ENCODE measurements around the gene AMPD2.

Gene AMPD2

GRCh38 chr1:109619576-109620400 lies at the start of gene AMPD2, which contains the start of gene GNAT2:
AMPD2 (plus strand) TSS chr1:109619837; CDS start chr1:109621176, 1,339 bp downstream.
GNAT2 (minus strand) TSS chr1:109619616; CDS start chr1:109612870, 6,746 bp downstream.
- peak; percentile 34 for DNase-seq (ENCODE audit: low read depth, low spot score)

GRCh38 chr1:109570414-109570813 lies 49.2 kb upstream of the AMPD2 start:
- DNase-seq (ENCODE audit: low read depth, low spot score) = no peak

DNA sequence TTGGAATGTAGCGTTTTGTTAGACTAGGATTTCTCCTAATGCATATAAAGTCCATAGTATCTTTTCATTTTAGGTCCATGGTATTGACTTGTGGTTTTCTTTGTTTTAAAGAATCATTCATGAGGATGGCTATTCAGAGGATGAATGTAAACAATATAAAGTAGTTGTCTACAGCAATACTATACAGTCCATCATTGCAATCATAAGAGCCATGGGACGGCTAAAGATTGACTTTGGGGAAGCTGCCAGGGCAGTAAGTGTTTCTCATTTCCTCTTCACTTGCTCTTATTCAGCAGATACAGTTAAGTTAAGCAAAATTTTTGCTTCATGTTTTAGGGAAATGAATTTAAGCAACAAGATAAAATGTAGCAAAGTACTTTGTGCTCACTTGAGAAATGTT lies 45.9 kb upstream of the AMPD2 start:
- no peak for DNase-seq (ENCODE audit: low read depth, low spot score)

DNA sequence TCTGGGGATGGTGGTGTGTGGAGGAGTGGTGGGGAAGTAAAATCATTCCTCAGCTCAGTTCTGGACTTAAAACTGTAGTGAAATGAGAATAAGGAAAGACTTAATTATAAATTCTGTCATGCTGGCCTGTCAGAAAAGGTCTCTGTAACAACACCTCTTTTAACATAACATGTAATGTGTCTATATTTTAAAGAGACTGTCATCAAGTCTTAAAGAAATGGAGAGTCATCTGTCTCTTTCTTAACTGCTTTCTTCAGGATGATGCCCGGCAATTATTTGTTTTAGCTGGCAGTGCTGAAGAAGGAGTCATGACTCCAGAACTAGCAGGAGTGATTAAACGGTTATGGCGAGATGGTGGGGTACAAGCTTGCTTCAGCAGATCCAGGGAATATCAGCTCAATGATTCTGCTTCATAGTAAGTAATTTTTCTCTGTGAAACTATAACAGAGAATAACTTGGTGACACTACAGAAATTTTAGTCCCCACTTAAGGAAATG lies 40.6 kb upstream of the AMPD2 start:
- no peak for DNase-seq (ENCODE audit: low read depth, low spot score)

DNA sequence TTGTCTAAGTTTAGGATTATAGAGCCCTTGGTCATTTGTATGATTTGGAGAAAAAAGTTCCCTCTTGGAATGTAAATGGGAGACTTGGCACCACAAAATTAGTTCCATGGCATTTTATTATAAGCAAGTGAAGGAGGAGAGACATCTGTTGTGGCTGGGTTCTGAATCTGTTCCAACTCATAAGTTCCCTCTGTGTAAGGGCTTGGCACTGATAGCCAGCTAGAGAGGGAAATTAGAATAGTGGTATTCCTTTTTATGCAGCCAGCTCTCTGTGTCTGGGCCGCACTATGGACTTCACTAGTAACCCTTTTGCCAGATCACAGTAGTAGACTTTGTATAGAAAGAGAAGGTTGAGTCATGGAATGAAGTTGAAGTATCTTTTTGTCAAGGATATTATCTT lies 40.1 kb upstream of the AMPD2 start:
- no peak for DNase-seq (ENCODE audit: low read depth, low spot score)

GRCh38 chr1:109582021-109582420 lies 37.6 kb upstream of the AMPD2 start:
- DNase-seq (ENCODE audit: low read depth, low spot score) = no peak

GRCh38 chr1:109584766-109585165 lies 34.9 kb upstream of the AMPD2 start:
- no peak for DNase-seq (ENCODE audit: low read depth, low spot score)

DNA sequence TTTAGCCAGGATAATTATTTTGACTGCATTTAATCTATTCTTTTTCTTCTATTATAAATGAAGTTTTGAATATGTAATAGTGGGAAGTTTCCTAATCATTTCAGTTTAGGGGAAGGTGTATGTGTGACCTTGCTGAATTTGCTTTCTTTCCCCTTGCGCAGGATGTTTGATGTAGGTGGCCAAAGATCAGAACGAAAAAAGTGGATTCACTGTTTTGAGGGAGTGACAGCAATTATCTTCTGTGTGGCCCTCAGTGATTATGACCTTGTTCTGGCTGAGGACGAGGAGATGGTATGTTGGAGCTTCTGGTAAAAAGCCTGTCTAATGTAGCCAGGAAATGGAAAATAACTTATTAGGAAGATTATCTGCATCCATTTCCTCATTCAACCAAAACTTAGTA lies 33.6 kb upstream of the AMPD2 start:
- DNase-seq (ENCODE audit: low read depth, low spot score) = no peak

DNA sequence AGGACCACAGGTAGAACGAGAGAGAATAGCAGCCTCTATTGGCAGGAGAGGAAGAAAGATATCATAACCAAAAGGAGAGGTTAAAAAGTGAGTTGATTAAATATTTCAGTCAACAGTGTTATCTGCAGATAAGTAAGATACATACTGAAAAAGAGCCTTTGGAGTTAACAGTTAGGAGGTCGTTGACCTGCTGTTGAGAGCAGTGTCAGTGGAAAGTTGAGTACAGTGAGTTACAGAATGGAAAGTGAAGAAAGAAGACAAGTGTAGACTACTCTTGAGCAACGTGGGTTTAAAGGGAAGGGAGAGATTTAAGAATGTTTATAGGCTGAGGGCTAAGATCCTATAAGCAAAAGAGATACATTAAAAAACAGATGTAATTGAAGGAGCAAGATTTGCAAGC lies 30.5 kb upstream of the AMPD2 start:
- no peak for DNase-seq (ENCODE audit: low read depth, low spot score)

- DNase-seq (ENCODE audit: low read depth, low spot score) = no peak
These were observed 30.0 kb upstream of the AMPD2 start for GRCh38 chr1:109589679-109590078.

- no peak for DNase-seq (ENCODE audit: low read depth, low spot score)
These were observed 26.7 kb upstream of the AMPD2 start for GRCh38 chr1:109592916-109593315.

DNA sequence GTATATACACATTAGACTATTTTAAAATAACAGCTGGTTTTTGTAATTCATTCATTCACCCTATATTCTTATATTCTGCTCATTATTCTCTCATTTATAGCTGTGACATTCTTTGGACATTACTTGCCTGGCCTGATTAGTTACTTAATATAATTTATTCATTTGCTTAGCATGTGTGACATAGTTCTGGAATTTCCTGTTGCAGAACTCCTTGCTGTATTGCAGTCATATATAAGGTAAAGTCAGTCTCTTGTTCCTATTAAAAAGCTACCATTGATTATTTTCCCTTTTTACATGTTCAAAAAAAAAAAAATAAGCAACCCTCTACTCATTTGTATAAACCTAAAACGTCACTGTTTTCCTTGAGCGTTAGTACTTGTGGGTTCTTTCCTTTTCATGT lies 24.1 kb upstream of the AMPD2 start:
- DNase-seq (ENCODE audit: low read depth, low spot score) = no peak

- no peak for DNase-seq (ENCODE audit: low read depth, low spot score)
These were observed 21.5 kb upstream of the AMPD2 start for GRCh38 chr1:109598156-109598555.

DNA sequence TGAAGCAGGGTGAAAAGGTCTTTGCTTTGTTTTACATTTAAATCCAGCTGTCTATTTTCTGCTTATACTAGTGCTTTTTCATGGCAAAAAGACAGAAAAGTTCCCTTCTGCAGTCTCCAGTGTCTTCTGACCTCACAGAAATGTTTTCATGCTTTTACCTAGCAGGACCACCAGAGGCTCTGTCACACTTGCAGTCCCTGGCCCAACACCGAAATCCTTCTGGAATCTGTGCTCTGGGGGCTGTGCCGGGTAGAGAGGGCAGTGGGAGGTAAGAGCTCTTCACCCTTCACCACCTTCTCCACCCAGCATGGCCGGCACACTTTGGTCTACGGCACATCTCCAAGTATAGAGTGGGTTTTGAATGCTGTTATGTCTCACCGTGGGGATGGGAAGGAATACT lies 21.0 kb upstream of the AMPD2 start:
- no peak for DNase-seq (ENCODE audit: low read depth, low spot score)

DNA sequence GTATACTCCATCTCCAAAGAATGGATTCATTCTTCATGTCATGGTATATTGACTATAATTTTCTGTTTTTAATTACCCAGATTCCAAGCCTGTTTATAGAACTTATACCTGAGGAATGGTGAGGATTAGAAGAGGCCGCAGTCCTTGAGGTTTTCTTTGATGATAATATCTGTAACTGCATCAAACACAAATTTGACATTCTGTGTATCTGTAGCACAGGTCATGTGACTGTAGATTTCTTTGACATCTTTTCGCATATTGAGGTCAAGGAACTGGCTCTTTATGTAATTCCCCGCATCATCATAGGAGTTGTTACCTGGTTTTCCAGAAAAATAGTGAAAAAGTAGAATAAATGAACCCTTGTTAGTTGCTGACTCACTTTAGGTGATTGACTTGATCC lies 16.4 kb upstream of the AMPD2 start:
- no peak for DNase-seq (ENCODE audit: low read depth, low spot score)

DNA sequence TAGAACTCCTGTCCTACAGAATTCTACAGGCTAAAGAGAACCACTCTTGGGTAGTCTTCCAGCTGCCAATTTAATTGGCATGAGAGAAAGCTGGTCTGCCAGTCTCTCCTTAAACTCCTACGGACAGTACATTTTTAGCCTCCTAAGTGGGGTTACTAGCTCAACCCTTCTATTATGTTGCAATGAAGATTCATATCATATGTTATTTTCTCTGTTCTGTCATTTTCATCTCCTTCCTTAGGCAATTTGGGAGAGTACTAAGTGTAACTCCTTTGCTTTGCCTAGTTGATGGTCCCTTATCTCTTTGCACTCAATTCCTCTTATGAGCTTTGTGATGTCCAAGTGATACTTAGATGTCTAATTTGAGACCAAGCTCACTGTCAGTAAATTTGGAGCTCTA lies 14.3 kb upstream of the AMPD2 start:
- no peak for DNase-seq (ENCODE audit: low read depth, low spot score)

DNA sequence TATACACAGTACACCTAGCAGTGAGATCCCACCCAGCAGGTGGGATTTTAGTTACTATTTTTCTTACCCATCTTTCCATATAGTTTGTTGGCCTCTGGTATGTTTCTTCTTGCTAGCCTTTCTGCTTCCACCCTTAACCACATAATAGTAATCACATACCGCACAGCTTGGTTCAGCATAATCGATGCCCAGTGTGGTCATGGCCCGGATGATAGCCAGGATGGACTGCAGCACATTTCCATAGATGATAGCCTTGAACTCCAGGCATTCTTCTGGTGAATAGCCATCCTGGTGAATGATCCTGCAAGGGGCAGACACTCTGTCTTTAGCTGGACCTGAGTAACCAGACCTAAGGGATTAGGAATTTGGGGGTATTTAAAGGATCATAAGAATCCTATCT lies 9.8 kb upstream of the AMPD2 start:
- no peak for DNase-seq (ENCODE audit: low read depth, low spot score)

- no peak for DNase-seq (ENCODE audit: low read depth, low spot score)
These were observed 8.9 kb upstream of the AMPD2 start for GRCh38 chr1:109610609-109611307.

GRCh38 chr1:109611308-109611990 lies 8.2 kb upstream of the AMPD2 start:
- DNase-seq (ENCODE audit: low read depth, low spot score) = no peak

GRCh38 chr1:109613361-109614147 lies 6.1 kb upstream of the AMPD2 start:
- no peak for DNase-seq (ENCODE audit: low read depth, low spot score)

- DNase-seq (ENCODE audit: low read depth, low spot score) = no peak
These were observed 3.8 kb upstream of the AMPD2 start for GRCh38 chr1:109615879-109616278.
